GF-D8 (cell line): ENCODE results near the gene STX18.

Experiments used
- DNase-seq: peaks from one replicate; lab custom pipeline; 2025; lab: John Stamatoyannopoulos, UW

STX18 gene

GRCh38 chr4:4398430-4398829, 143.4 kb downstream of the STX18 start:
- DNase-seq, result no peak

DNA sequence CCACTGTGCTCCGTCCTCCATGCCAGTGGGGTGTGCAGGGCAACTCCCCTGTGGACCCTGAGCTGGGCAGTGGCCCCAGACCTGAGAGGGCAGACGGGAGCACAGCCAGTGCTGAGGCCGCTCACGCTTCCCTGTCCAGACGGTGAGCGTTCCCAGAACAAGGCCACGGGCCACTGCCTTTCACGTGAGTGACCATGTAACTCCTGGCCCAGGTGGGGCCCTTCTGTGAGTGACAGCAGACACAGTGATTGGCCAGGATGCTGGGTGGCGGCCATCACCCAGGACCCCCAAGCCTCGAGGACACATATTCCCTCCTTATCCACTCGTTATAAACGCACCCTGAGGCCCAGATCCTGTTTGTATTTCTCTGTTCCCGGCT, 144.4 kb downstream of the STX18 start:
- no peak for DNase-seq

- DNase-seq, result no peak
These were observed 145.0 kb downstream of the STX18 start for GRCh38 chr4:4396628-4397440.

DNA sequence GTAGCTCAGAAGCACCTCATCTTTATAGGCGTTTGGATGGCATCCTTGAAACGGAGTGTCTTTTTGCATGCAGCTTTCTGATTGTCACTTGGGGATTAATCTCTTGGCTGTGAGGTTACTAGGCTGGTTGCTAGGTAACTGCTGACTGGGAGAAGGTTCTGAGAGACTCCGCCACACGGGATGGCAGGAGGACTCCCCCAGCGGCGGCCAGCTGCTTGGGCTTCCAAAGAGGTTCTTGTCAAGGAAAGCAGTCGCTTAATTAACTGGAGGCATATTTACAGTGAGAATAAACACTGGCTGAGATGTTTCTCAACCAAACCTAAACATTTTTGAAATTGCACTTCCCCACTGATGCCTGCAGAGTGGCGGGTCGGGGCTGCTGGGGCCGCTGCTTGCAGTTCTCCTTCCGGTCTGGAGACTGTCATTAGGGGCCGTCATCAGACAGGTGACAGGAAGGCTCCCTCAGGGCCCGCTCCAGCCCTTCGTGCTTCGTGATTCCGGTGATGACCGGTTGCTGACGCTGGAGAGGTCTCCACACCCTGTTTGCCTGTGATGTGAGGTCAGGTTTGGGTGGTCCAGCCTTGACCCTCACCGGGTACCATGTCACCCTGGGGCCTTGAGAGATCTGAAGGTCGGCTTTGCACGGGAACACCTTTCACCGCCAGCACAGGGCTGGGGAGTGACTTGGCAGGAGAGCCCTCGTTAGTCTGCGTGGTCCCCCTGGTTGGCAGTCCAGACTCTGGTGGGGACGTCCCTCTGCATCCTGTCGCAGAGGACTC, 145.8 kb downstream of the STX18 start:
- DNase-seq, result no peak

DNA sequence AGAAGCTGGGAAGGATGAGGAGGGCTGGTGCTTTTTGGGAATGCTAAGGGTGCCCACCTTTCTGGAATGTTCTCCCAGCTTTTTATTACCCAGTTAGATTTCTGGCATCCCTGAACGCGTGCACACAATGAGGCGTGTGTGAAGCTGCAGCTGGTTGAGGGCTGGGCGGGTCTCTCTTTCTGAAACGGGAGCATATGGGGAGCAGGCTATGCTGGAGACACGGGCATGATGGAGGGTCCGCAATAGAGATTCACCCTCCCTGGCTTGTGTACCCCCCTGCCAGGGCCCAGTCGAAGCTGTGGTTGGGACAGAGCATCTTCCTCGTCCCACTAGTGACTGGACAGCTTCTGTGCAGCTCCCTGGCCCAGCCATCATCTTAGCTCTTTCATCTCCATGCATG, 146.5 kb downstream of the STX18 start:
- DNase-seq, result no peak

GRCh38 chr4:4394644-4395043, 147.2 kb downstream of the STX18 start:
- DNase-seq, result no peak

DNA sequence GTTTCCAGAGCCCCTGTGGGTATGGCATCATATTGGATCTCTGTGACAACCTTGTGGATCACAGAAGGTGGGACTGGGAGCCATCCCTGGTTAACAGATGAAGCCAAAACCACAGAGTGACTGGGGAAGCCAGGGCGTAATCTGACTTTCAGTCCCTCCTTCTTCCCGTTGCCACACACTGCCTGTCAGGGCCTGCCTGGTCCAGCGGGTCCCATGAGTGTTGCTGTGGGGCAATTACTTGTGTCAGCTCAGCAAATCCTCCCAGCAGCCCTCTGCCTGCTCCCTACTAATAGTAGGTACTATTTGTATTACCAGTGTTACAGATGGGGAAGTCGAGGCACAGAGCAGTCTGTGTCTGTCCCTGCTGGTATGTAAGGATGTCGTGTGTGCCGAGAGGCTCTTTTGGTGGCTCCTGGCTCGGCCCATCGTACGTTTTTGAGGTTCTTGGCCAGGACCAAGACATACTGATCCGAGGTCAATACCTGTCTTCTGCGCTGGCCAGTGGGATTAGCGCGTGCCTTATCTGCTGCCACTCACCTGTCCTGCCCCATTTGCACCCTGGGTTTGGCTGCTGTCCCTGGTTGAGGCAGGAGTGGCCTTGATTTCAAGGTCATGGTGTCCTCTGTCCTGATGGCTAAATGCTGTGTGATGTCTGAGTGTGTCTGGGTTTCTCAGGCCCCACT, 149.2 kb downstream of the STX18 start:
- peak; percentile 26 for DNase-seq

GRCh38 chr4:4391866-4392265, 150.0 kb downstream of the STX18 start:
- DNase-seq, result no peak

GRCh38 chr4:4390515-4391240, 151.2 kb downstream of the STX18 start:
- no peak for DNase-seq

- DNase-seq, result no peak
These were observed 151.8 kb downstream of the STX18 start for GRCh38 chr4:4390046-4390445.

DNA sequence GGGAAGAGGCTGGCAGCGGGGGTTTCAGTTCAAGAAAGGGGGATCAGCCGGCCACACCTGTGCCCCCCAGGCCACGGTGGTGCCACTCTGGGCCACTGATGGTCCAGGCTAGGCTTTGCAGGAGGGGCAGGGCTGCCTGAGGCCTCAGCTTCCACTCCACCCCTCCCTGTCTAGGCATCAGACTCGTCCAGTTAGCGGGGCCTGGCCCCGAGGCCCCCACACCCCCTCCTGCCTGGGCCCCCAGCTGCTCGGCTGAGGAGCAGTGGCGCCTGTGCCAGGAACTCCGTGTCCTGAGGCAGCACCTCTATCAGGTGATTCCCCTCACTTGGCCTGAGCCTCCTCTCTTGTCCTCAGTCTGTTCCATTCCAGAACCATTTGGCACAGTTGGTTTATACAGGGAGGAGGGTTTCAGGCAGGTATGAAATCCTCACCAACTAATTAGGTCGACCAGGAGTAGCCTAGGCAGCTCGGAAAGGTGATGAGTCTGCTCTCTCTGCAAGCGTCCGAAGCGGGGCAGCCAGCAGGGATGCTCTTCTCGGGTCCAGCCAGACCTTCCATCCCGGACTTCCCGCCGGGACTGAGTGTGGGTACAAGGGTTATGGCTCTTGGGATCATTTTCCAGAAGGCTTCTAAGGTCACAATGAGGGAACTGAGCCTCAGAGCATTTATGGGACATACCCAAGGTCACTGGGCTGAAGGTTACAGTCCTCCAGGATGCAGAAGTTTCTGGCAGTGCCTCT, 152.8 kb downstream of the STX18 start:
- no peak for DNase-seq

DNA sequence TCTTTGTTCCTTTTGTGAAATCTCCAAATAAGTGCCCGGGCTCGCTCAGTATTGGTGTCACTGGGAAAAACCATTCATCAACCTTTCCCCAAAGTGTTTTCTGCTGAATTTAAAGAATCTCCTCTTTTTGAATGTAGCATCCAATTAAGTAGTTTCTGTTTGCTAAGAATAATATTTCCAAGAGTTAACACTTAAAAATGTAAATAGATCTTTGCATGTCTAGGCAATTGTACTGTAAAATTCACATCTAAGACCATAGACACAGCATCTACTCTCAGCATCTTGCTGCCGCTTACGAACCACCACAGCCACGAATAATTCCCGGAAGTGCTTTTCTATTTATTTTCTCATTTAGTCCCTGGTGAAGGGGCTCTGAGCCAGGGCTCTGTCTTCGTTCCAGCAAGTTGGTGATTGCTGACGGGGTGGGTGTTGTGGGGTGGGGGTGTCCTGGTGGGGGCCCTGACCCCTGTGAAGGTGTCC, 153.5 kb downstream of the STX18 start:
- DNase-seq, result no peak

GRCh38 chr4:4387531-4388310, 154.1 kb downstream of the STX18 start:
- no peak for DNase-seq

GRCh38 chr4:4386736-4387392, 155.0 kb downstream of the STX18 start, which contains the start of gene NSG1:
Gene NSG1, plus strand, starts transcription at chr4:4387102. Its CDS starts 528 bp downstream, at chr4:4387630.
- no peak for DNase-seq

DNA sequence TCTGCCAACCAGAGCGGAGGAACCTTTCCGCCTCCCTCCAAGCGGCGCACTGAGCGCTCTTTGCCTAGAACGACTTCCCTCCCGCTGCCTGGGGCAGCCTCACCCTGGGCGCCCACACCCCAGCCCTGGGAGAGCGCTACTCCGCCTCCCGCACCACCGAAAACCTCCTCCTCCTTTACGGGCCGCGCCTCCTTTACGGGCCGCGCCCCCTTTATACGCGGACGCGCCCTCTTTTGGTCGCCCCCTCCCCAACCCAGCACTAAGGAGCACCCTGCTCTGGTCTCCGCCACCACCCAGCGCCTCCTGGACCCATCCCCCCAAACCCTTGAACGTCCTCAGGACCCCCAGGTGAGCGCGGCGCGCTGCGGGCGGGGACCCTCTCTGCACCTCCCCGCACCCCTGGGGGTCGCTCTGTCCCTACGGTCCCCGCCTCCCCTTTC, 155.5 kb downstream of the STX18 start:
- DNase-seq, result no peak

DNA sequence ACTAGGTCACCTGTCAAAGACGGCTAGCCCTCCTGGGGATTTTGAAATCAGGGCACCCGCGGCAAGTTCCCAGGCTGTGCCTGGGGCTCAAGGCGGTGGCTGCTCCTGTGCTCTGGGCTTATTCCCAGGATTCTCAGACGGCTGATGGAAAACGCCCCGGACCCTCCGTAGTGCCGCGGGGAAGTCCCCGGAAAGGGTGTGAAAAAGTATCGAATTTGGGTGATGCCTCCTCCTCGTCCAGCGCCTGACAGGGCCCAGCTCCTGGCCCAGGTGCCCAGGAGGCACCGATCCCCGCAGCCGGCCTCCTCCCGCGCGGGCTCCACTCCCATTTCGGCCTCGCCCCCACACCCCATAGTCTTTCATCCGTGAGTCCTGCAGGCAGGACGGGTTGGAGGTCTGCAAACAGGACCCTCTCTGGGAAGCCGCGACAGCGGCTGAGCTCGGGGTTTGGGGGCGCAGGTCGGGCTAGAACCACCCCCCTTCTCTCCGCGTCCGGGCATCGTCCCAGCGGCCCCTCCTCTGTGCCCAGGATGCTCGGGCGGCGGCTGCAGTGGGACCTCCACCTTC, 156.0 kb downstream of the STX18 start:
- no peak for DNase-seq

DNA sequence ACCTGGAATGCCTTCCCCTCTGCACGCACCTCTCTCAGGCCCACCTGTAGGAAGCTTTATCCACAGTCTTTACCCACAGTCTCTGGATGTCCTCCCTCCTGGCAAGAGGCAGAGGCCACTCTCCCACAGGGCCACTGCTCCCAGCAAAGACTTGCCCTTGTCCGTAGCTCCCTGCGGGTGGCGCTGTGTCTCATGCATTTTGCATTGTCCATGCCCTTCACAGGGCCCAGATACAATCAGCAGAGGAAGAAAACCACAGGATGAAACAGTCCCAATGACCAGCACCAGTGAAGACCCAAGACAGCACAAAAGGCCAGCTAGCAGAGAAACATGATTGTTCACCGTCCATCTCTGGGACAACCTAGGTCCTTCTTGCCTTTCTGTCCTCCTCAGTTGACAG, 157.0 kb downstream of the STX18 start:
- no peak for DNase-seq

DNA sequence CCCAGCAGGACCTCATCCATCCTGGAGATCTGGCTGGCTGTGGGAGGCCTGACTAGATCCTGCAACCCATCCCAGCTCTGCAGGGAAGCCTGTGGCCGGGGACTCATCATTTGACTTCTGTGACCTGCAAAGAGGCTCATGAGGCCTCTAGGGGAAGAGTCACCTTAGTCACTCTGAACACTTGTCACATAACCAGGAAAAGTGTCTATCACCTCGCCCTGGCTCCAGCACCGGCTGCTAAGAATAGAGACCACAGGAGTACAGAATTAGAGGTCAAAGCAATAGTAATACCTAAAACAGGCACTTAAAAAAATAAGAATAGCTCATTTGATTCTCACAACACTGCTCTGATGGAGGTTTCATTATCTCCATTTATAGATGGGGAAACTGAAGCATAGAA, 158.8 kb downstream of the STX18 start:
- no peak for DNase-seq

GRCh38 chr4:4379540-4380087, 162.2 kb downstream of the STX18 start:
- DNase-seq, result no peak
